ENCODE data around the gene TRAF3IP1.

GRCh38 chr2:238320246-238320647 is at the start of gene TRAF3IP1:
- TF ChIP-seq EZH2 (IDR thresholded peaks at IDR 0.05) (no peak), POLR2AphosphoS5 (IDR thresholded peaks at IDR 0.05; ENCODE audit: borderline replicate concordance, low read depth, low read length) (no peak)
